HL-60/S4 treated with phorbol 12-myristate 13-acetate at 8.2 ng/mL for 4 days and 3 days (cell line): ENCODE results near the gene TSSK3.

ENCODE experiments used
- in situ Hi-C: fragments of 300-500 bp; cut with MboI; formaldehyde crosslinking; loops from 2 replicates; pipeline ENCODE4 v1.15.0; 2022; ENCODE audit warnings: low sequenced_read_pairs

The TSSK3 gene

GRCh38 chr1:32337855-32338636 is 24.3 kb upstream of the TSSK3 start:
- in situ Hi-C loops: no loop called here

DNA sequence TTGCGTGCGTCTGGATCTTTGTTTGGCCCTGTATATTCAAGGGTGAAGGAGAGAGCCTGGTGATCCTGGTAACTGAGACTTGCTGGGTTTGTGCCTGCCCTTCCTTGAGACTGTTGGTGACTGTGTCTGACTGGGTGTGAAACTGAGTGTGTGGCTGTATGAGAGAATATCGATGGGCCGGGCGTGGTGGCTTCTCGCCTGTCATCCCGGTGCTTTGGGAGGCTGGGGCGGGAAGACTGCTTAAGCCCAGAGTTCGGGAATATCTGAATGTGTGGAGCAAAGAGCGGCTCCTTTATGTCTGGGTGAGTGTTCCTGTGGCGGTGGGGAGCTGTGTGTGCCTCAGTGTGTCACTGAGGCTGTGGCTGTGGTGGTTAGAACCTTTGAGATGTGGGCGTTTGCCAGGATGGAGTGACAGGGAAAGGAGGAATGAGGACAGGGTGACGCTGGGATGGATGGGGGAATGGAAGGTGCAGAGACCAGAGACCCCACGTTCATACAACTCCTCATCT is 23.6 kb upstream of the TSSK3 start:
- in situ Hi-C loops: no loop called here

DNA sequence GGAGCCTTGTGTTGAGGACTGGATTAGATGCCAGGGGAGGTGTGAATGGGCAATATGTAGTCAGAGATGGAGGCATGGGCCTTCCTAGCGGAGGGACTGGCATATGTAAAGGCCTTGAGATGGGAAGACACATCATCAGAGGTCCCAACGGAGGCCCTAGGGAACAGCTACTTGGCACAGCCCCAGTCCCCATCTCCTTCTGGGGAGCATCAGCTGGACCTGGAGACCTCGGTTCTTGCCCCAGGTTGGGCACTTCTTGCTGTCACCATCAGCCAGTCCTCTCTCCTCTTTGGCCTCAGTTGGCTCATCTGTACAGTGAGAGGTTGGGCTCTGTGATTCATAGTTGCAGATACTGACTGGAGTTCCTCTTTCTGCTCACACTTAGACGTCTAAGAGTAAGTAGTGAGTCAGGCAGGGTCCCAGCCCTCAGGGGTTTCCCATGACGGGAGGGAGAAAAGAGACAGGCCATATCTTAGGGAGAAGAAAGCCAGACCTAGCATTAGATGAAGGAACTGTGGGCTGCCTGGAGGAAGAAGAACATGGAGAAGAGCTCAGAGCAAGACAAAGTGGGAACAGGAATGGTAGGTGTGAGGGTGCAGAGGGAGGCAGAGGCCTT is 22.9 kb upstream of the TSSK3 start:
- in situ Hi-C loops: no loop called here

- in situ Hi-C loops: no loop called here
Measured at GRCh38 chr1:32341186-32341757, 21.1 kb upstream of the TSSK3 start.

- in situ Hi-C loops: no loop called here
Measured at GRCh38 chr1:32341971-32342370, 20.4 kb upstream of the TSSK3 start.

DNA sequence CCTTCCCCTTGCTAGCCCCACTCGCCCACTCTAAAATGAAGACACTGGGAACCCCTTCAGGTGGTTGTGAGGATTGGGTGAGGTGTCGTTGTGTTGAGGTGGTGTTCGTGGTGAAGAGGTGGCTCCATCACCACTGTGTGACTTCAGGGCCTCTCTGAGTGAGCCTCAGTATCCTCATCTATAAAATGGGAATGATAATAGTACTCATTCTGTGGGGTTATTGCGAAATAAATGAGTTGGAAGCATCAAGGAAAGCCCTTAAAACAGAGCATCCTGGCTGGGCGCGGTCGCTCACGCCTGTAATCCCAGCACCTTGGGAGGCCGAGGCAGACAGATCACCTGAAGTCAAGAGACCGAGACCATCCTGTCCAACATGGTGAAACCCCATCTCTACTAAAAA is 19.6 kb upstream of the TSSK3 start:
- in situ Hi-C loops: no loop called here

DNA sequence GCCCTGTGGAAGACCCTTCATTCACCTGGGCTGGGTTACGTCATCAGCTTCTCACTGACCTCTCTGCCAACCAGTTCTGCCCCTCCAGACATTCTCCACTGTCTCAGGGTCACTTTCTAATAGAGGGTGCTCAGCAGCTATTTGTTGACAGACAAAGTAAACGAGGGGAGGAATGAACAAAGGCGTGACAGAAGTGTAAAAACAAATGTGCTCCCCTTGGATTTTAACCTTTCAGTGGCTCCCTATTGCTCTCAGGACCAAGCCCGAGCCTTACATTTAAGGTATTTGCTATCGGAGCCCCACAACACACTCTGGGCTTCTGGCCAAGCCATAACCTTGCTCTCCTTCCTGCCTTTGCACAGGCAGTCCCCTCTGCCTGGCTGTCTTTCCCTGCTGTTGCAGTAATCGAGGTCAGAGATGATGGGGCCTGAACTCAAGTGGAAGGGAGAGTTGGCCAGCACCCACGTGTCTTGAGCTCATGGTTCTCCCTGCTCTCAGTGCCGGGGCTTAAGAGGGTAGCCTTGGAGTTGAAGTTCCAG is 17.0 kb upstream of the TSSK3 start:
- in situ Hi-C loops: no loop called here

DNA sequence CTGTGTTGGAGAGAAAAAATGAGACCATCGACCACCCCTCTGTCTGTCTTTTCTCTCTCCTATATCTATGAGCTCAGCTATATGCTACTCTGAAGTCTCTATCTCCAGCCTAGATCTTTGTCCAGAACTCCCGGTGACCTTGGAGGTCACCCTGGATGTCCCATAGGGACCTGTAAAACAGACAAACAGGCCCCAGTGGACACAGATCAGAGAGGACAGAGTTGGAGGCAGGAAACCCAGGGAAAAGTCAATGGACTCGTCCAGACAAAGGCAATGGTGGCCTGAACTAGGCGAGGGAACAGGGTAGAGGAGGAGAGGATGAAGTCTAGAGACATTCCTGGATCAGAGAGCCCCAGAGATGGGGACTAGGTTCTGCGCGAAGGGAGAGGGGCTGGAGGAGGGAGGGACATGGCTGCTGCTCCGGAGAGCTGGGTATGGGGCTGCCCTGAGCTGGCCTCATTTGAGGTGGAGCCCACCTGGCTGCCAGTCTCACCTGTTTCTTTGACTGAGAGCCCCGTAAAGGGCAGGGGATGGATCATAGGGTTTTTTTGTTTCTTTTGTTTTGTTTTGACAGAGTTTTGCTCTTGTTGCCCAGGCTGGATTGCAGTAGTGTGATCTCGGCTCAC is 15.7 kb upstream of the TSSK3 start:
- in situ Hi-C loops: no loop called here

DNA sequence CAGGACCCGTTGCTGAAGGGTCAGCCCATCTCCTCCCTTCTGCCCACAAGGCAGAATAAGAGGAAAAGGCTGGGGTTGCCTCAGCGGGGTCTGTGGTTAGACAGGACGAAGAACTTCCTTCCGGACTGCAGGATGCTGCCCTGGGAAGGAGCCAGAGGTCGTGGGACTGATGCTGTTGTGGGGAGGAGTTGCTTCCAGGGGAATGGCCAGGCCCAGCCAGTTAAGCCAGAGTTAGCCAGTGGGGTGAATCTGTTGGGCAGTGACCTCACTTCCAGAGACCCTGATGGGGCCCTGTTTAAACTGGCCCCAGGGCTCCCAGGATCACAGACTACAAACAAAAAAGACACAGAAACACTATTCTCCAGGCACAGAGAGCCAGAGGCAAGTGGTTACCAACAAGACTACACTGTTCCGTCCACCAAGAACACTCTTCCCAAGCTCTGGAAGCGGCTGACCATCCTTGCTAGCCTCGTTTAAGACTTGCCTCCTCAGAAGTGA is 13.1 kb upstream of the TSSK3 start:
- in situ Hi-C loops: no loop called here

DNA sequence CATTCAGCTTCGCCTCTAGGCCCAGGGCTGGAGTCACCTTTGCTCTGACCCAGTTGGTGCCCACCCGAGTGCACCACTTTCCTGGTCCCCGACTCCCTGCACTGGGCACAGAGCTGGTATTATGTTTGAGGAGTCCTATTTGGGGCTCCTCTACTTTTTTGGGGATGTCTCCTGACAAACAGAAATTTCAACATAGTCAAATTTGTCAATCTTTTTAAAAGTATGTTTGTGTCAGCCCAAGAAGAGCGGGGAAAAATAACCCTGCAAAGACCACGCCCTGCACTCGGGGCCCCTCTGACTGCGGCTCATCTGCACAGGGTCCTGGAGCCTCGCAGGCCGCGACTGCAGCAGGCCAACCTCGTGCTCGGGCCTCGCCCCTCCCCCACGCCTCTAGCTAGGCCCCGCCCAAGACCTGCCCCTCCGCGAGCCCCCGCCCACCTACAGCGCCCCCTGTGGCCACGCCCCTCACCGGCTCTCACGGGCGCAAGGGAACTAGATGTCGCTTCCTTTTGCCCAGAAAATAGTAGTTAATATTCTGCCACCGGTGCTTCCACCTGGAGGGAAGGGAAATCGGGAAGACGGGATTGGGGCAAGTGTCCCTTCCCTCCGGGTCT is 11.4 kb upstream of the TSSK3 start:
- in situ Hi-C loops: loop anchor here (25.0 kb wide), 1 partner anchor 139 kb away; the partner anchor contains the start of genes CCDC28B, DCDC2B, EIF3I and IQCC

GRCh38 chr1:32351399-32352238 is 10.7 kb upstream of the TSSK3 start:
- in situ Hi-C loops: loop anchor here (25.0 kb wide), 1 partner anchor 139 kb away; the partner anchor contains the start of genes CCDC28B, DCDC2B, EIF3I and IQCC

GRCh38 chr1:32352239-32352745 is 10.0 kb upstream of the TSSK3 start:
- in situ Hi-C loops: loop anchor here (25.0 kb wide), 1 partner anchor 140 kb away; the partner anchor contains the start of genes CCDC28B, DCDC2B, EIF3I and IQCC

- in situ Hi-C loops: loop anchor here (25.0 kb wide), 1 partner anchor 141 kb away; the partner anchor contains the start of genes CCDC28B, DCDC2B, EIF3I and IQCC
Measured at GRCh38 chr1:32352831-32353383, 9.4 kb upstream of the TSSK3 start.

- in situ Hi-C loops: loop anchor here (25.0 kb wide), 1 partner anchor 141 kb away; the partner anchor contains the start of genes CCDC28B, DCDC2B, EIF3I and IQCC
Measured at GRCh38 chr1:32353431-32353830, 8.9 kb upstream of the TSSK3 start.

- in situ Hi-C loops: loop anchor here (25.0 kb wide), 1 partner anchor 142 kb away; the partner anchor contains the start of genes CCDC28B, DCDC2B, EIF3I and IQCC
Measured at GRCh38 chr1:32353886-32354570, 8.3 kb upstream of the TSSK3 start.

- in situ Hi-C loops: loop anchor here (25.0 kb wide), 1 partner anchor 143 kb away; the partner anchor contains the start of genes CCDC28B, DCDC2B, EIF3I and IQCC
Measured at GRCh38 chr1:32355778-32356177, 6.6 kb upstream of the TSSK3 start.

GRCh38 chr1:32356478-32356877 is 5.9 kb upstream of the TSSK3 start:
- in situ Hi-C loops: loop anchor here (25.0 kb wide), 1 partner anchor 144 kb away; the partner anchor contains the start of genes CCDC28B, DCDC2B, EIF3I and IQCC

GRCh38 chr1:32357614-32358013 is 4.7 kb upstream of the TSSK3 start:
- in situ Hi-C loops: loop anchor here (25.0 kb wide), 1 partner anchor 145 kb away; the partner anchor contains the start of genes CCDC28B, DCDC2B, EIF3I and IQCC
